Femur (tissue), 1 donor: ENCODE data around the gene DGCR2.
"Not testable (repeated sequence)": the region's sequence is repeated elsewhere in the genome, so short reads cannot be mapped to it uniquely, and the experiment has no call there.

ENCODE experiments used
- DNase-seq: peaks from one replicate; pipeline ENCODE4 v3.0.0-alpha.2; 2017

Gene DGCR2

GRCh38 chr22:19038164-19038546 lies 84.1 kb downstream of the DGCR2 start:
- DNase-seq, result no peak

- no peak for DNase-seq
These were observed 84.7 kb downstream of the DGCR2 start for GRCh38 chr22:19037282-19038163.

GRCh38 chr22:19036523-19037273 lies 85.5 kb downstream of the DGCR2 start:
- DNase-seq, result no peak

- DNase-seq, result no peak
These were observed 86.0 kb downstream of the DGCR2 start for GRCh38 chr22:19036229-19036522.

- no peak for DNase-seq
These were observed 86.6 kb downstream of the DGCR2 start for GRCh38 chr22:19035474-19036228.

GRCh38 chr22:19035126-19035473 lies 87.1 kb downstream of the DGCR2 start:
- DNase-seq, result not testable (repeated sequence)

- DNase-seq, result not testable (repeated sequence)
These were observed 87.5 kb downstream of the DGCR2 start for GRCh38 chr22:19034724-19035120.

GRCh38 chr22:19034031-19034723 lies 88.0 kb downstream of the DGCR2 start:
- not testable (repeated sequence) for DNase-seq

GRCh38 chr22:19033568-19033905 lies 88.7 kb downstream of the DGCR2 start:
- not testable (repeated sequence) for DNase-seq

- not testable (repeated sequence) for DNase-seq
These were observed 89.2 kb downstream of the DGCR2 start for GRCh38 chr22:19032898-19033567.

GRCh38 chr22:19032156-19032785 lies 89.9 kb downstream of the DGCR2 start:
- DNase-seq, result not testable (repeated sequence)

- DNase-seq, result not testable (repeated sequence)
These were observed 91.3 kb downstream of the DGCR2 start for GRCh38 chr22:19030889-19031252.

GRCh38 chr22:19030226-19030888 lies 91.9 kb downstream of the DGCR2 start:
- not testable (repeated sequence) for DNase-seq

- DNase-seq, result not testable (repeated sequence)
These were observed 92.8 kb downstream of the DGCR2 start for GRCh38 chr22:19029113-19030103.

GRCh38 chr22:19028060-19028455 lies 94.2 kb downstream of the DGCR2 start:
- not testable (repeated sequence) for DNase-seq

- DNase-seq, result not testable (repeated sequence)
These were observed 94.7 kb downstream of the DGCR2 start for GRCh38 chr22:19027371-19028059.

- not testable (repeated sequence) for DNase-seq
These were observed 96.1 kb downstream of the DGCR2 start for GRCh38 chr22:19026080-19026479.

GRCh38 chr22:19024956-19025489 lies 97.2 kb downstream of the DGCR2 start:
- not testable (repeated sequence) for DNase-seq

GRCh38 chr22:19023931-19024330 lies 98.3 kb downstream of the DGCR2 start:
- DNase-seq, result not testable (repeated sequence)
